Measurements from ENCODE around the gene PPP1CC. TPM values are rescaled to one million over a fixed set of nuclear protein-coding genes. Genes with fewer than 3 reads are reported as not detected.

PPP1CC gene
- total and polyA plus RNA-seq, 2 of the 4 experiments (the other 2 are of a cell fraction): 71.0 to 126 TPM

DNA sequence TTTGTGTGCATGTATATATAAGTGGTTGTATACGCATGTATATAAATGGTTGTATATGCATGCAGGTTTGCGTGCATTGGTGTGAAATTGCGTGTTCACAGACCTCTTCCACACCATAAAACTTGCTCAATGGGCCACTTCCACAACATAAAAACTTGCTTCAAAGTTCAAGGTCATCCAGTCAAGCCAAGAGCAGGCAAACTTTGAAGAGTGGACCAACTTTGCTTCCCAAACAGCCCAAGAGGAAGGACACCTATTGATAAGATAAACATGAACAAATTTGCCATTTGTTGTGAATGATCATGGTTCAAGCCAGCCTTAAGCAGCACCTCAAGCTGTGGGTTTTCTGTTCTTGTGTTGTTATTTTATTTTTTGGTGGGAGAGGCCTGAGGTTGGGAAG, 25.2 kb upstream of the PPP1CC start:
- Histone ChIP-seq H3K27ac (ENCODE audit: insufficient read depth, low read length) (no peak overlapping the region), H2BK20ac (ENCODE audit: low read depth, low read length) (no peak overlapping the region), H3K18ac (ENCODE audit: low read depth, low read length) (no peak overlapping the region), H2BK15ac (ENCODE audit: low read depth, low read length) (no peak overlapping the region), H3K4me1 (ENCODE audit: control insufficient read depth, insufficient read depth, low read length) (no peaks in the 10 kb centered on the region), H3K36me3 (ENCODE audit: control insufficient read depth, insufficient read depth, low read length) (no peaks in the 10 kb centered on the region), H3K4ac (ENCODE audit: low read depth, low read length) (no peak overlapping the region), H3K27me3 (ENCODE audit: control insufficient read depth, insufficient read depth, low read length) (peaks cover 2% of the 10 kb centered on the region; the same call in 1 of the 2 replicates), H2AK5ac (ENCODE audit: low read depth, low read length) (no peak overlapping the region), H3K14ac (replicated peaks; ENCODE audit: low read depth, low read length) (no peak overlapping the region), H4K91ac (ENCODE audit: insufficient read depth, low read depth, low read length) (no peak overlapping the region), H2AK9ac (replicated peaks; ENCODE audit: low read depth, low read length, poor library complexity) (no peak overlapping the region), H2BK120ac (ENCODE audit: low read depth, low read length) (no peak overlapping the region), H2BK5ac (ENCODE audit: low read depth, low read length, poor library complexity, severe bottlenecking) (no peak overlapping the region), H4K8ac (ENCODE audit: low read depth in 2 of 2, low read length in 2 of 2) (no peak overlapping the region), H3K23ac (ENCODE audit: low read depth, low read length) (no peak overlapping the region), H3K9me1 (ENCODE audit: insufficient read depth, low read length) (no peaks in the 10 kb centered on the region), H3K4me2 (ENCODE audit: low read depth, low read length) (no peak overlapping the region), H3K56ac (ENCODE audit: extremely low read depth, insufficient read depth, low read length) (no peak overlapping the region), H3K79me1 (ENCODE audit: low read depth in 1 of 2, low read length in 2 of 2) (no peaks in the 10 kb centered on the region), H4K5ac (ENCODE audit: low read depth, low read length) (no peak overlapping the region), H2AFZ (replicated peaks; ENCODE audit: low read length, poor library complexity) (no peak overlapping the region), H3K4me3 (ENCODE audit: insufficient read depth, low read depth, low read length) (no peak overlapping the region), H3K9me3 (ENCODE audit: control insufficient read depth, insufficient read depth, low read length) (no peaks in the 10 kb centered on the region), H4K20me1 (ENCODE audit: insufficient read depth, low read length) (no peaks in the 10 kb centered on the region), H3K9ac (ENCODE audit: low read depth, low read length) (no peak overlapping the region)
- dilution Hi-C loops (cut with HindIII; ENCODE audit: low sequenced_read_pairs, unreplicated experiment) (no loop called here), in situ Hi-C loops (cut with MboI; ENCODE audit: low sequenced_read_pairs) (no loop called here), intact Hi-C loops (cut with micrococcal nuclease) (no loop called here)
- ATAC-seq (ENCODE audit: low read depth) (no peak), DNase-seq (no peak)
- no TSS peak for BruUV-seq (replicated peaks)
- no CpG with 5 or more reads among the region's 3 CpGs for WGBS, 2 experiments (ENCODE audit: extremely low coverage in 2 of 2, insufficient read length in 1 of 2)
- POLR2A ChIA-PET (ENCODE audit: unreplicated experiment): no interaction called here
- no peak for TF ChIP-seq POLR2A (IDR thresholded peaks at IDR 0.05; ENCODE audit: low read depth, low read length)
- no peak for TF ChIP-seq MXI1 (IDR thresholded peaks at IDR 0.05; ENCODE audit: borderline replicate concordance, low read depth, low read length)
- TF ChIP-seq NFE2L2 (IDR thresholded peaks at IDR 0.05; ENCODE audit: low read depth, low read length): no peak
- CTCF ChIA-PET: no interaction called here
